Fibroblast of the conjunctiva (primary cell): ENCODE data around the gene SSR1.
"Not testable (repeated sequence)": the region's sequence is repeated elsewhere in the genome, so short reads cannot be mapped to it uniquely, and the experiment has no call there.

Source experiments
- DNase-seq: peaks from one replicate; pipeline ENCODE4 v3.0.0-alpha.2; 2010; ENCODE audit warnings: low read depth

The SSR1 gene

DNA sequence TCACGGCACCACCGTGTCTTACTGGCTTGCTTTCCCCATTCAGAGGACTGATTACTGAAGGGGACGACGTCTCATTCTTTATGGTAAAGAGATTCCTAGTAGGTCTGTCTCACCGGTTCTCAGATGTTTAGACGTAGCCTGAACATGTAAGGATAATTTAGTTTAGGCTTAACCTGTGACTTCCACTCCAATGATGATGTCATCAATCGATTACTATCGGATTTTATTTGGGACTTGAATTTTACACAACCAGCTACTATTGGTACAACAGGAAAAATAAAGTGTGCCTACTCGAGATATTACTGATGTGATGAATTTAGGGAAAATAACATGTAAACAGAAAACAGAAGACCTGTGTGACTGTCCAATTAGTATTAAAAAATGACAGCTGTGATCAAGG lies 4.5 kb upstream of the SSR1 start:
- no peak for DNase-seq

DNA sequence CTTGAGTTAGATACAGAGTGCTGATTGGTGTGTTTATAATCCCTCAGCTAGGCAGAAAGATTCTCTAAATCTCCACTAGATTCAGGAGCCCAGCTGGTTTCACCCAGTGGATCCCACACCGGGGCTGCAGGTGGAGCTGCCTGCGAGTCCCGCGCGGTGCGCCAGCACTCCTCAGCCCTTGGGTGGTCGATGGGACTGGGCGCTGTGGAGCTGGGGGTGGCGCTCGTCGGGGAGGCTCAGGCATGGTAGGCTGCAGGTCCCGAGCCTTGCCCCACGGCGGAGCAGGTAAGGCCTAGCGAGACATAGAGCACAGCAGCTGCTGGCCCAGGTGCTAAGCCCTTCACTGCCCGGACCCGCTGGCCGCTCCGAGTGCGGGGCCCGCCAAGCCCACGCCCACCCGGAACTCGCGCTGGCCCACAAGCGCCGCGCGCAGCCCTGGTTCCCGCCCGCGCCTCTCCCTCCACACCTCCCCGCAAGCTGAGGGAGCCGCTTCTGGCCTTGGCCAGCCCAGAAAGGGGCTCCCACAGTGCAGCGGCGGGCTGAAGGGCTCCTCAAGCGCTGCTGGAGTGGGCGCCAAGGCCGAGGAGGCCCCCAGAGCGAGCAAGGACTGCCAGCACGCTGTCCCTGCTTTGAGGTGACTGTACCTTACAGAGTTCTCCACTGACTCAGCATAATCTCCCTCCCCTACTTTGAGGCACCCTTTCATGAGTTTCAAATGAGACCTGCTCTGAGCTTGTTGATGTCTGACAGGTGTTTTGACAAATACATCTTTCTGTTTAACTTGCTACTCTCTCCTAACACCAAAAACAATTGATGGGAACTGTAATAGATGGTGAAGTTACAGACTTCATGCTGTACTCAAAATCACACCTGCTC lies 3.9 kb upstream of the SSR1 start:
- no peak for DNase-seq

DNA sequence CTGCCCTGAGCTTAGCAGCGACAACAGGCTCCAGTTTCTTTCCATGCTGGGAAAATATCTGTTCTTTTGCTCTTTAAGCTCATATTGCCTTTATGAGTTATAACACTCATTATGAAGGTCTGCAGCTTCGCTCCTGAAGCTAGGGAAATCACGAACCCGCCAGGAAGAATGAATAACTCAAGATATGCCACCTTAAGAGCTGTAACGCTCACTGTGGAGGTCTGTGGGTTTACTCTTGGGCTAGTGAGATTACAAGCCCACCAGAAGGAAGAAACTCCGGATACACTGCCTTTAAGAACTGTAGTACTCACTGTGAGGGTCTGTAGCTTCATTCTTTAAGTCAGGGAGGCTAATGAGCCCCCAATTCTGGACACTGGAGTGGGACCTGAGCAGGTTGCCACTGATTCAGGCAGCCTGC lies 3.0 kb upstream of the SSR1 start:
- DNase-seq = no peak

DNA sequence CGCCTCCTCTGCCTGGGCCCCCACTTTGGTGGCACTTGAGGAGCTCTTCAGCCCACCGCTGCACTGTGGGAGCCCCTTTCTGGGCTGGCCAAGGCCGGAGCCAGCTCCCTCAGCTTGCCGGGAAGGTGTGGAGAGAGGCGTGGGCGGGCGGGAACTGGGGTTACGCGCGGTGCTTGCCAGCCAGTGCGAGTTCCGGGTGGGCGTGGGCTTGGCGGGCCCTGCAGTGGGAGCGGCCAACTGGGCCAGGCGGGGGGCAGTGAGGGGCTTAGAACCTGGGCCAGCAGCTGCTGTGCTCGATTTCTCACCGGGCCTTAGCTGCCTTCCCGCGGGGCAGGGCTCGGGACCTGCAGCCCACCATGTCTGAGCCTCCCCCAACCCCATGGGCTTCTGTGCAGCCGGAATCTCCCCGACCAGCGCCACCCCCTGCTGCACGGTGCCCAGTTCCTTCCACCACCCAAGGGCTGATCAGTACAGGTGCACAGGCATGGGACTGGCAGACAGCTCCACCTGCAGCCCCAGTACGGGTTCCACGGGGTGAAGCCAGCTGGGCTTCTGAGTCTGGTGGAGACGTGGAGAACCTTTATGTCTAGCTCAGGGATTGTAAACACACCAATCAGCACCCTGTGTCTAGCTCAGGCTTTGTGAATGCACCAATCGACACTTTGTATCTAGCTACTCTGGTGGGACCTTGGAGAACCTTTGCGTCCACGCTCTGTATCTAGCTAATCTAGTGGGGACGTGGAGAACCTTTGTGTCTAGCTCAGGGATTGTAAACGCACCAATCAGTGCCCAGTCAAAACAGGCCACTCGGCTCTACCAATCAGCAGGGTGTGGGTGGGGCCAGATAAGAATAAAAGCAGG lies 2.3 kb upstream of the SSR1 start:
- DNase-seq = not testable (repeated sequence)

DNA sequence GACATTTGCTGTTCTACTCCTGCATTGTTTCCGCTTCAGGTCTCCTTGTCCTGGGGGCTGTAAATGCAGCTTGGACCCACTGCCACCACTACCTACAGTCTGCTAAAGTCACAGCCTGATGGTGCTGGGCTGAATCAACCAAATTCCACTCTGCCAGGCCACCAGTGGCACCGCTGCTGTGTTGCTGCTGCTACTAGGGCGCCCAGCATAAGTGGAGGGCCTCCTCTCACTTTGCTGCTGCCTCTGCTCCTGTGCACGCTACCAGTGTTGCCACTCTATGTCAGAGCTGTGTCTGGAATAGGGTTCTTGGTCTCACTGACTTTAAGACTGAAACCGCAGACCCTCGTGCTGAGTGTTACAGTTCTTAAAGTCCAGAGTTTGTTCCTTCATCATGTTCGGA lies 1.4 kb upstream of the SSR1 start:
- DNase-seq = no peak

DNA sequence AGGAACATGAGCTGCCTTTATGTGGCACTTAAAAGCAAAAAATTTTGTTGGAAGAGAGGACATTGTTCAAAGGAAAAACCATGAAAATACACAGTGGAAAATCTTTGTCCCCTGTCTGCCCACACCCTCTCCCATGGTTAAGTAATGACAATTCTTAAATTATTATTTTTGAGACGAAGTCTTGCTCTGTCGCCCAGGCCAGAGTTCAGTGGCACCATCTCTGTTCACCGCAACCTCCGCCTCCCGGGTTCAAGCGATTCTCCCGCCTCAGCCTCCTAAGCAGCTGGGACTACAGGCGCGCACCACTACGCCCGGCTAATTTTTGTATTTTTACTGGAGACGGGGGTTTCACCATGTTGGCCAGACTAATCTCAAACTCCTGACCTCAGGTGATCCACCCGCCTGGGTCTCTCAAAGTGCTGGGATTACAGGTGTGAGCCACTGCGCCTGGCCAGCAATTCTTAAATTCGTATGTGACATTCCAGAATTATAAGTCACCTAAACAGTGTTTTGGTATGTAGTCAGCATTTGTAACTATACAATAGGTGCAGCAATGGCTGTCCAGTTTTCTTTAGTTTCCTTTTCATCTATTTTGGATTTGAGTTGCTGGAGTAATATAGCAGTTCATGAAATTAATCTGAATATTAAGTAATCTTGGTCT lies 636 bp upstream of the SSR1 start:
- no peak for DNase-seq

DNA sequence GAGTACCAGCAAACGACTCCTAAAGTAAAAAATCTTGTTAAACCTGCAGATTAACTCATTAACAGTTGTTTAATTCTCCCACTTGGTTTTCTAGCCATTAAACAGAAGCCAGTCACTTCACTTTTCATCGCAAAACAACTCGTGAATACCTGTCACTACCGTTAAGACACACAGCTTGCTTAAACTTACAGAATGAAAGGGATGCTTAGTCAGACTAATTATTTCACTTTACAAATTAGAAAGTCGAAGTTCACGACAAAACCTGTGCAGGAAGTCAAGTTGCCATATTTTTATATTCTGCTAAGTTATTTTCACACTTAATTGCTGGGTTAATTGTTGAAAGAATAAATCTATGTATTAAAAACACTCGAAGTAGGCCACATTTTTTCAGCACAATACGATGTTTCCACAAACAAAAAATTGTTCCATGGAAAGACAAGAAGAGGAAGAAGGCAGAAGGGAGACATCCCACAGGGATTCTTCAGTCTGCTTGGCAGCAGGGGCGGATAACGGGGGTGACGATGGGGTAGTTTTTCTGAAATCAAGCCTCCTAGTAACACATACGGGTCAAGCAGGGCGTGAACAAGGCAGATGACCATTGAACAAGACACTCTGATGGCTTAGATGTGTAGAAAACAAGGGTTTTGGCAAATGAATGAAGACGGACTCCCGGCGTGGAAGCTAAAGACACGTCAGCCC lies 933 bp downstream of the SSR1 start:
- DNase-seq = no peak

DNA sequence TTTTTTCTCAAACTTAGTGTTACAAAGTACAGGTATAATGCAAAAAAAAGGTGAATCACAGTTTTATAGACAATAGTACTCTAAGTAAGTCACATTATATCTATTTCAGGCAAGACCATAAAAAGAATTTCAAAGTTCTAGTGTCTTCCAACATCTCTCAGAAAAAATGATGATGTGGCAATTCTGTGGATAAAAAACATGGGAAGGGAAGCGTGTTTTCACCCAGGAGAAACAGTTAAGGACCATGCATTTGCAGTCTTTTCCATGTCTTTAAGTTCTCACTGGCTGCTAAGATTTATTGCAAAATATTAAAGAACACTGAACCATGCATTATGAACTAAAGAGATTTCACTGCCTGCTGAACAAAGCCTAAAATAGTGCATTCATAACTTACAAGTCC lies 1.8 kb downstream of the SSR1 start:
- DNase-seq = no peak

DNA sequence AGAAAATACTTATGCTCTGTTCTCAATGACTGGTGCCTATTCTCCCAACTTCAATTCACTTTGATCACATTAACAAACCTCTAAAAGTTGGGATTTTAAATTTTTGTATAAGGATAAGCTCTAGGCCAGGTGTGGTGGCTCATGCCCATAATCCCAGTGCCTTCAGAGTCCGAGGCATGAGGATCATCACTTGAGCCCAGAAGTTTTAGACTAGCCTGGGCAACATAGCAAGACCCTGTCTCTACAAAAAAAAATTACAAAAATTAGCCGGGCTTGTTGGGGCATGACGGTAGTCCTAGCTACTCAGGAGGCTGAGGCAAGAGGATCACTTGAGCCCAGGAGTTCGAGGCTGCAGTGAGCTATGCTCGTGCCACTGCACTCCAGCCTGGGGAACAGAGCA lies 3.9 kb downstream of the SSR1 start:
- no peak for DNase-seq

DNA sequence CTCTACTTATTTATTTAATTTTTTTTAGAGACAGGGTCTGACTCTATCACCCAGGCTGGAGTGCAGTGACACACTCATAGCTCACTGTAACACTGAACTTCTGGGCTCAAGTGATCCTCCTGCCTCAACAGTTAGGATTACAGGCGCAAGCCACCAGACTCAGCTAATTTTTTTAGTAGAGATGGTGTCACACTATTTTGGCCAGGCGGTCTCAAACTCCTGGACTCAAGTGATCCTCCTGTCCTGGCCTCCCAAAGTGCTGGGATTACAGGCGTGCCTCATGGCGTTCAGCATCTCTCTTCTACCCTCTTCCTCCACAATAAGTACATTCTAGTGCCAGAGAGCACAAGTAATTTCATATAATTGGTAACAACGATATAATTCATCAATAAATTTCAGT lies 5.5 kb downstream of the SSR1 start:
- DNase-seq = no peak

DNA sequence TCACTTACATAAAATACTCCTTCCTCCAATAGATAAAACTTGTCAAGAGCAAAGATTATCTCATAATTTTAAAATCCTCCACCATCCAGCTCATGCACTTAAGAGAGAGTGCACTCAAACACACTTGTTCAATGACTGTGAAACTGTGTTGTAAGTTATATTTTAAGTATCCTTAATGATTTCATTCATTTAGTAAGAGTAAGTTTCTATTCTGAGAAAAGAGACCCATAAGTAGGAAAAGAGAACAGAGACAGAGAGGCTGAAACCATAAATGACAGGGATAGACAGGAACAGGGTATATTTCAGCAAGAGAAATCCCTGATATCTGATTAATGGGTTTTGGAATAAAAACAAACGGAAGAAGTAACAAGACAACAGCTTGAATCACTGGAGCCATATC lies 8.2 kb downstream of the SSR1 start:
- no peak for DNase-seq

DNA sequence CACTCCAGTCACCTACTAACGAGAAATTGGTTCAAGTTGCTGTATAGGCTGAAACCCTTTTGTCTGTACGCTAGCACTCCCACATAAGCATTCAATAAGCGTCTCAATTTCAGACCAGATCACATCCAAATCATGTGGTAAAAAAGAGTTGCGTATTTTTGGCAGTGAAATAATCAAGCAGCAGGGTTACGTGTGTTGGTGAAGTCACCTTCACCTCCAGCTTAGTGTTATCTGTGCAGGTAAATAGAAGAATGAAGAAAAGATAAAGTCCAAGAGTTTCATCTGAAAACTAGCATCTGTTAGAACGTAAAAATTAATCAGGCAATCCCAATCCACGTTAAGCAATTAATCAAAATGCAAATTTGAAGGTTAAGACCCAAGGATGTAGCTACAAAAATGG lies 11.3 kb downstream of the SSR1 start:
- no peak for DNase-seq

DNA sequence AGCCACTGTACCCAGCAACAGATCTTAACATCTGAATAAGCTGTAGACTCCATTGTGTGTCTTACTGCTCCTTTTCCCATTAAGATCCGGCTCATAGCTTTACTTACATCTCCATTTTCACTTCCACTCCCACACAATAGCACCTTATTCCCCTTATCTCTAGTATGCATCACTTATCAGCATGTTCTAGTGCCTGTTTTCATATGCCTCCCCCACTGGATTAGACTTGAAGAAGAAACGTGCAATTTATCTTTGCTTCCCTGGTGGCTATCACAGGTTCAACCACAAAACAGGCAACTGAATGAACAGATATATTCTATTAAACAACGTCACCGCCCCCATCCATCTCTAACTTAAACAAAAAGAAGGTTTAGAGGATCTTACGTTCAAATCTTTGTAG lies 12.1 kb downstream of the SSR1 start:
- no peak for DNase-seq

DNA sequence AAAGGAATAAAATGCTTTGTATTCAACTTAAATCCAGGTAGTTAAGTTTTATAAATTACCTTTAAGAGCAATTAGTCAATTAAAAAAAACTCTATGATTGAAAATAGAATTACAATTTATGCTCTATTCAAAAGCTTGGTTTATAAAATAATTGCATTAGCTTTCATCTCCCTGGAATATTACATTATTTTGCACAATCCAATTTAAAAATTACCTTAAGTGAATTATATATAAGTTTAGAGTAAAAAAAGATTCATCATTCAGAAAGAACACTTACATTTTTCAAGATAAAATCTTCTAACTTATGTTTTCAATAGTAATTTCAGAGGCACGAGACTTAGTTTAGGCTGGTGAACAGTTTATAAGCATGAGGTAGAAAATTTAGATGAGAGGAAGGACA lies 14.9 kb downstream of the SSR1 start:
- no peak for DNase-seq

DNA sequence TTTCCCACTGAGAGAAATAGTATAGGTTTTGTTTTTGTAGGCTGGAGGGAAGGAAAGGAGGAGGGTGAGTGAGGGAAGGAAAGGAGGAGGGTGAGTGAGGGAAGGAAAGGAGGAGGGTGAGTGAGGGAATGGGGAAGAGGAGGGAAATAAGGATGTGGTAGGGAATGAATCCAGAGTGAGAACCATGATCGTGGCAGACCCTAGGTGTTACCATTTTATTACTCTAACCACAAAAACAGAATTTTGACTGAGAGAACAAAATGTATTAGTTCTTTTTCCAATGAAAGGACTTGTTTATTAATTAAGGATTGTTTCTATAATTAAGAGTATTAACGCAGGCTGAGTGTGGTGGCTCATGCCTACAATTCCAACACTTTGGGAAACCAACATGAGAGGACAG lies 16.4 kb downstream of the SSR1 start:
- DNase-seq = no peak

DNA sequence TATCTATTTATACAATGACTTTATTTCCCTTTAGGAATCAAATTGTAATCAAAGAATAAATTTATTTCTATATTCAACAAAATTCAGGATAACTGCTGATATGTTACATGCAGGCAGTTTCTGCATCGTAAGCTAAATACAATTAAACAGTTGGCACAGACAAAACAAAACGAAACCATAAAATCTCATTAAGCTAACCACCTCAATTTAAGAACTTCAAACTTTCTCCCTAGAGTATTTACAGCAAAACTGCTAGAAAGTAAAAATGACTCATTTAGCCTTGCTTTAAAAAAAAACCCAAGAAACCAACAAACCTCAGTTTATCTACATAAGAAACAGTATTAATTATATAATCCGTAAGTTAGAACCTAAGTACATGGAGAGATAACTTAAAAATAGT lies 17.1 kb downstream of the SSR1 start:
- DNase-seq = no peak

DNA sequence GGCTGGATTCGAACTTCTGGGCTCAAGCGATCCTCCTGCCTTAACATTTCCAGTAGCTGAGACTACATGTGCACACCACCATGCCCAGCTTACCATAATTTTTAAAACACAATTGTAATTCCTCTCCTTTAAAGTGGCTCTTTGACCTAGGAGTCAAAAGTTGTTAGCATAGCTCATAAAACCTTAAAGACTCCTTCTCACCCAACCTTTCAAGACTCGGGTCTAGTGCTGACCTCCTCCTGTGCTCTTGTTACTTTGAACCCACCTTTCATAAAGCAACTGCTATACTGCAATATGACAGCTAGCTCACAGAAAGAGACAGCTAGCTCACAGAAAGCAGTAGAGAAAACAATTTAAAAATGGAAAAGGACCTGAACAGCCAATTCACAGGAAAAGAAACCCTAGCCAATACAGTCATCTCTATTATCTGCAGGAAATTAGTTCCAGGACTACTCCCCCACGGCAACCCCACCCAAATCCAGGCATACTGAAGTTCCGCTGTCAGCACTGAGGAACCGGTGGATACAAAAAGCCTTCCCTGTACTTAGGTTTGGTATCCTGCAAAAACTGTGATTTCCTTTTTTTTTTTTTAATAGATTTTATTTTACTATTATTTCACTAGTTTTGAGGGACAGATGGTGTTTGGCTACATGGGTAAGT lies 20.3 kb downstream of the SSR1 start:
- no peak for DNase-seq

DNA sequence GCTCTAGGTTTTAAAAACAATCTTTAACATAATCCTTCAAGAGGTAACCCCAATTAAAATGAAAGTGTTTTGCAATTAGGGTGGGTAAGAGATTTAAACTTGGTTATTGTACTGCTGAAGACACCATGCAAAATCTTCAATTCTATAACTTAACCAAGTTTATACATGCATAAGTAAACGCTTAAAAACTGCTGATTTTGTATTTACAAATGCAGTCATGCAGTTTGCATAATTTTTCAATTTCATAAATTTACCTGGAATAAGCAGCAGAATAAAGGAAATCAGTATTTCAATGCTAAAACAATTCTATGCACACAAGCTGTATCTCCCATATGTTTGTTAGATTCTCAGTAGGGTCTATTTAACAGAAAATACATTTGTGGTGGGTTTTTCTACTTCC lies 22.9 kb downstream of the SSR1 start:
- no peak for DNase-seq

DNA sequence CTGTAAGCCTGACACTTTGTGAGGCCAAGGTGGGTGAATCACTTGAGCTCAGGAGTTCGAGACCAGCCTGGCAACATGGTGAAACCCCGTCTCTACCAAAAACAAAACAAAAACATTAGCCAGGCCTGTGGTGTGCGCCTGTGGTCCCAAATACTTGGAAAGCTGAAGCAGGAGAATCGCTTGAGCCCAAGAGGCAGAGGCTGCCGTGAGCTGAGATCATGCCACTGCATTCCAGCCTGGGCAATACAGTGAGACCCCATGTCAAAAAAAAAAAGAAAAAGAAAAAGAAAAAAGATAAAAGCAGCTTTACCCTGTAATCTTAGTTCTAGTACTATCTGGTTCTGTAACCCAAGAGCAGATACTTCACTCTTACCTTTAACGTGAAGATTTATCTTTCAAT lies 27.6 kb downstream of the SSR1 start:
- no peak for DNase-seq

DNA sequence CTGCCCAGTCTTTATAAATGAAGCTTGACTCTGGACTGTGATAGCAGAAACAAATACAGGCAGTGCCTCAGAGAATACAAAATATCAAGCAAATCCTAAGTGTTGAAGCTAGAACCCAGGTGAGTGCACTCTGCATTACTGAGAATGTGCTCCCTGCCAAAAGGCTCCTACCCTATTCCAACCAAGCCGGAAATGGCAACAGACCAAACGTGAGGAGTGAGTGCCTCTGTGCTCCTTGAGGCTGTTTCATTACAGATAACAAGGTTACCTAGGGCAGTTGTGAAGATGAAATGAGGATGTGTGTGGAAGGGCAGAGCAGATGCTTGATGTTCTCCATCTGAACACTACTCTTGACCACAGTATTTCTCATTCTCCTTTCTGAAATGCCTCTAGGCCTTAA lies 29.3 kb downstream of the SSR1 start:
- no peak for DNase-seq

DNA sequence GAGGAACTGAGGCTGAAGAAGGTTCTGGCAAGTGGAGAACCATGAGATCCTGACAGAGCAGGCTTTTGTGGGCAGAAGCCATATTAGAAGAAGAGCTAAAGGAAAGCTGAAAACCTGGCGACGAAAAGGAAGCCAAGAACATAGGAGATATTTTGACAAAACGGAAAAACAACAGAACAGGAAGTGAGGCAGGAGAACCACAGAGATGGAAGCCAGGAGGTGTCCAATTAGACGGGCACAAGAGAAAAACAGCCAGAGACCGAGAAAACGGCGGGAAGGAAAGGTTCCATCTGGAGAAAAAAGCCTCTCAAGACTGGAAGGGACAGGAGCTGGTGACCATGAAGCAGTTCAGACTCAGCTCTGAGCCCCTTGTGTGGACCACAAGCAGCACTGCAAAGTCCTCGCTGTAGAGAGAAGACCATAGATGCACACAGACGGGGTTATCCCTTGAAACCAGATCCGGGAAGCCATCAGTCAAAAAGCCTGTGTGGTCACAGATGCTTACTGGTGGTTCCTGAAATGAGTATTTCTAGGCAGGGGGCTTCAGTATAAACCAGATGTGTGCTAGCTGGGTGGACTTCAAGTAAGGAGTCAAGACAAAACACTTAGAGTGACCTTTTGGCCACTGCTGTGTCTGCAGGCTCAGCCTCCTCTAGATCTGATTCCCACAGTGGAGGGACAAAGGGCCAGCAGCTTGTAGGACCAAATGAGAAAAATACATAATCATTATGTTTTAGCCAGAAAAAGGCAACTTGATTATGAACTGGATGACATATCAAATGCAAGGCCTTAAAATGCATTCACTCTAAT lies 30.7 kb downstream of the SSR1 start:
- DNase-seq = no peak
